Inflammatory macrophage (primary cell): Measurements from ENCODE around the gene HOXB6.

Experiments
- DNase-seq, 2 donors: peaks; one replicate each; pipeline ENCODE4 v3.0.0-alpha.2; 2020 to 2022
- total RNA-seq, 18 experiments: gene quantifications; one replicate each; lab custom pipeline; 2026; ENCODE audit warnings: mixed read lengths in 6 of 18, inconsistent platforms in 2 of 18; lab: John Stamatoyannopoulos, UW

Gene HOXB6
- total RNA-seq = 0 to 0.31 (median 0.09) reads per million in 18 experiments

DNA sequence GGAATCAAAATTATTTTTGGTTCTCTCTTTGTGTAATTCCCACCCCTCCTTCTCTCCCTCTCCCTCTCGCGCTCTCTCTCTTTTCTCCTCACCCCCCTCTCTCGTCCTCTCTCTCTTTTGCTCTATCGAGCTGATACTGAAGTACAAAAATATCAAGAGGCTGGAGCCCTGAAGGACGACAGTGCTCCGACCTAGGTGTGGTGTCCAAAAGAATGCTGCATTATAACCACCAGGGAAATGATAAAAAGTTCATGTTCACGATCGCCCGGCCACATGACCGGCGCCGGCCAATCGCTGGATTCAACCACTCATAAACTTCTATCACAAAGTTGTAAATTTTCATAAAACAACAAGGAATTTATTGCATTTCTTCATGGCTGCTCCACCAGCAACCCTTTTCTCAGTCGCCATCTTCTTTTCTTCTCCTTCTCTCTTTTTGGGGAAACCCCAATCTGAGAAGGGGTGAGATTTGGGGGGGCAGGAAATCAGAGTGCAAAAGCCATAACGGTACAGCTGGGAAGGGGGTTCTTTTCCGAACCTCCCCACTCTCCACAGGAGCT lies at the start of gene HOXB6:
TSS of gene HOXB6 (minus strand) at position 217 of the 560 bp plus-strand sequence. CDS start 6,836 bp downstream, outside the sequence.
- DNase-seq = no peak

GRCh38 chr17:48649741-48650140 lies 45.0 kb upstream of the HOXB6 start:
- DNase-seq = no peak

GRCh38 chr17:48647963-48648245 lies 43.1 kb upstream of the HOXB6 start:
- DNase-seq = no peak

DNA sequence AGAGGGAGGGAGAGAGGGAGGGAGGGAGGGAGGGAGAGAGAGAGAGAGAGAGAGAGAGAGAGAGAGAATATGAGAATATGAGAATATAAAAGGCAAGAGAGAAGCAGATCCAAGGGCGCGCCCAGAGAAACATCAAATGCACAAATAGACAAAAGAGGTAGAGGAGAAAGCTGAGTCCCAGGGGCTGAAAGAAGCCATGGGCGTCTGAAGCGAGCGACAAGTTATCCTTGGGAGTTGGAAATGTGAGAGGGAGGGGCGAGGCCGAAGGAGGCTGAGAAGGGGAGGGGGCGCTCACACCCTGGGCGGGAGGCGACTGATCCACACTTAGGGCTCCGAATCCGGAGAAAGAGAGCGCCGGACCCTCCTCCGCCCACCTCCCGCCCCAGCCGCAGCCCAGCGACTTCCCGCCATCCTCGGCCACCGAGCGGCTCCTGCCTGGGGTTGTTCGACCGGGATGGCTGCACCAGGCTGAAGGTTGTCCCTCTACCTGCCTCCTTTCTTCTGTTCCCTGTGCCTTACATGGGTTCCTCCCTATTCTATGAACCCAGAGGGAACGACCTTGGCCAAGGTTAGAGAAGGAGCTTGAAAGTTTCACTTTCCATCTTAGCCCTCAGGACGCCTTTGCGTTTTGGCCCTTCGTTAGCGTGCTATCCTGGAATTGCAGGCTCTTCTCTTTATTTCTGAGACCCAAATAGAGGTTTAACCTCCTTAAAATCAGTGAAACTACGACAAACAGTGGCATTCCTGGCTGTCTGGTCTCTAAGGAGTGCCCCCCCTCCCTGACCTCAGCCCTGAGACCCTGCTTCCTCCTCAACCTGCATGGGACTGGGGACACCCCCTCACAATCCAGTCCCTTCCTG lies 42.5 kb upstream of the HOXB6 start:
- no peak for DNase-seq

DNA sequence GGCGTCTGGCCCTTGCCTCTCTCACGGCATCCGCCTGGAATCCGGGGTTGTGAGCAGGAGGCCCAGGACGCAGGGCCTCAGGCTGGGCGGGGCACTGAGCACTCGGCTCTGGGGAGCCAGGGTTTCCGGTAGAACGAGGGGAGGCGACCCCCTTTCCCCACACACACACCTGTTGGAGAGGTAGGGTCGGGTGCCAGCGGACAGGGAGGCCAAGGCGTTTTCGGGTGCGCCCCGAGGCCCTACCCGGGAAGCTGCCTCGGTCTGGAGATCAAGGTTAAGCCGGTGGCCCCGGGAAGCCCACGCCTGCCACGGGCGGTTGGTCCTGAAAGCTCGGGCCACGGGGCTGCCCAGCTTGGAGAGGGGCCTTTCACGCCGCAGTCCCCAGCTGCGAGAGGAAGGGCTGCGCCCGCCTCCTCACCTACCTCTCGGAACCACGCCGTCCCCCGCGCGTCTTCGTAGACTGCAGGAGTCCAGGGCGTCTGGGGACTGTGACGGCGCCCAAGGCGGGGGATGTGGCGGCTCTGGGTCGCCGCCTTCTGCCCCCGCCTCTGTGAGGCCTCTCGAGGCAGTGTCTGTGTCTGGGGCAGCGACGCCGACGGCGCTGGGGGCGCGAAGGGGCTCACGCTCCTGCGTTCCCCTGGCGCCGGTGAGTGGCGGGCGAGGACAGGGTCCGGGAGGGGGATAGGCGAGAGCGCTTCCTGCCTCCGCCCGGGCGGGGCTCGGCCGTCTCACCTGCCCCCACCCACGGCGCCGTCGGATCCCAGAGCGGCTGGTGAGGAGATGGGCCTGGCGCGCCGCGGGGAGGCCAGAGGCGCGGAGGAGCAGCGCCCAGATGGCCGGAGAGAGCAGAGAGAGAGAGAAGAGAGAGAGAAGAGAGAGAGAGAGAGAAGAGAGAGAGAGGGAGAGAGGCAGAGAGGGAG lies 41.7 kb upstream of the HOXB6 start:
- no peak for DNase-seq

DNA sequence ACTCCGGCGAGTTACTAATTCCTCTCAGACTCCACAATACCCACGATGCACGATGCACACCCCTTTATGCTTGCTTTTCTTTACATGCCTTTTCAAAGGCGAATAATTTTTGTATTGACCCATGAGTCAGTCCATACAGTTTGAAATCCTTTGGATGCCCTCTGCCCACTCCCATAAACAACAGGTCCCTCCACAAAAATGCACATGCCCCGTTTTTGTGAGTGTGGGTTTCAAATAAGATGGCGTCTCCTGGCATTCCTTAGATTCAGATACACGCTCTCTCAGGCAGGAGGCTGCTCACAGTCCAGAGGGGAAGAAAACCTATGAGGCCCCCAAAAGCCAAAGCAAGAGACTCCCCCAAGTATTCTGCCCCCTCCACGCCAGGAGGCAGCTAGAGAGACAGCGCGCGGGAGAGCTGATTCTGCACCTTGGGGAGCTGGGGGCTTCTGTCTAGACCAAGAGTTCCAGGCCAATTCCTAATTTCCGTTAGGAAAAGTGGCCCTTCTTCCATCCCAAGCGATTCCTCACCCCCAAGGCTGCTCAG lies 40.9 kb upstream of the HOXB6 start:
- DNase-seq = no peak

- DNase-seq = no peak
Observed at GRCh38 chr17:48644910-48645557, 40.2 kb upstream of the HOXB6 start.

DNA sequence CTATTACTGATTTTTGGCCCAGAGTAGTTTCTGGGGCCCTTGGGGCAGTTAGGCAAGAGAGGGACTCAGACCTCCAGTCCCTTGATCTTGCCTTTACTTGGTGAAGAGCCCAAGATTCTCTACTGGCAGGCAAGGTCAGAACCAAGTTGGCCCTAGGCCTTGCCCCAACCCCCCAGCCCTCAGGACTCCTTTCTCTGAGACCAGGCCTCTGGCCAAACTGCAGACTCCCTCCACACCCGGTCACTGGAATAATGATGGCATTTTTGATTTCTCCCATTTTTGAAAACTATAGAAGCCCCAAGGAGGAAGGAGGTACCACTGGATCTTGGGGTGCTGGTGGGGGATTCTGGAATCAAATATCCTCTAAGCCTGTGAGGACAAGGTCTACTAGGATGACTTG lies 39.4 kb upstream of the HOXB6 start:
- no peak for DNase-seq

GRCh38 chr17:48643697-48644012 lies 38.9 kb upstream of the HOXB6 start:
- no peak for DNase-seq

- no peak for DNase-seq
Observed at GRCh38 chr17:48642843-48643696, 38.3 kb upstream of the HOXB6 start.

- DNase-seq = no peak
Observed at GRCh38 chr17:48642059-48642842, 37.5 kb upstream of the HOXB6 start.

- DNase-seq = no peak
Observed at GRCh38 chr17:48641541-48642058, 36.8 kb upstream of the HOXB6 start.

- no peak for DNase-seq
Observed at GRCh38 chr17:48640858-48641180, 36.0 kb upstream of the HOXB6 start.

- DNase-seq = no peak
Observed at GRCh38 chr17:48639982-48640857, 35.4 kb upstream of the HOXB6 start.

- DNase-seq = no peak
Observed at GRCh38 chr17:48639136-48639535, 34.4 kb upstream of the HOXB6 start.

DNA sequence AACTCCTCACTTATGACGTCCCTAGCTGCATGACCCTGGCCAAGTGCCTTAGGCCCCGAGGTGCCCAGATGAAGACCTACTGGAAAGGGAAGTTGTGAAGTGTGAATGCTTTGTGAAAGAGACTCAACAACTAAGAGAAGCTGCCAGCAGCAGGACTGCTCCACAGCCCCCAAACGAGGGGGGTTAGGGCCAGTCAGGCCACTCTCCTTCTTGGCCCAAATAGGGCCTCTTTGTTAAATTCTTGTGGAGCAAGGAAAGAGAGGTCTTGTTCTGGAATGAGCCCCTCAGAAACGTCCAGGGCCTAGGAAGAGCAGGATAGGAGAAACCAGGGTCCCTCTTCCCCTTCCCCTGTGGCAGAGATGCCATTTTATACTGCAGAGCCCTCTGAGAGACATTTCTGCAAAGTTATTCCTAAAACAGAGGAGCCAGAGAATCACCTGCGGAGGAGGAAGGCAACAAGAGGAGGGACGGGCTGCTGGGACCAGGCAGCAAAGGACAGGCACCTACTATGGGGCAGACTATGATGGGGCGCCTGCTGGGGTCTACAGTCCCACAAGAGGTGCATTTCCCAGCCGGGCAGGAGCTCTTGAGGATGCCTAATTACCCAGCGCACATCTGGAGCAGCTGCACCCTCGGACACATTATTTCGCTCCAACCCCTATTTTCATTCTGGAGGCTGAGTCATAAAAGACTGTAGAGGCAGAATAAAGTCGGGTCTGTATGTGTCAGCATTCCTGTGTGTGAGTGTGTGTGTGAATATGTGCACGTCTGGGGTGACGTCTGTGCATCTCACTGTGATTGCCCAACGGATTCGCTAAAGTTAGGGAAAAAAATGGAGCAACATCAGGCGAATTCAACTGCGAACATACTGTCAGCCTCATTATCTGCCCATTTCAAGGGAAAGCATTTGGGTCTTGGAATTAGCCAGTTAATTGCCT lies 32.8 kb upstream of the HOXB6 start:
- no peak for DNase-seq

- DNase-seq = peak; percentile 30 to 64
Observed at GRCh38 chr17:48636177-48637018, 31.6 kb upstream of the HOXB6 start.
